PC-9 (cell line): ENCODE results near the gene SORT1. TPM values are rescaled to one million over a fixed set of nuclear protein-coding genes. Genes with fewer than 3 reads are reported as not detected.

Experiments used
- BruUV-seq: library from RNA; stranded (reverse); fragments of 400-500 nt; replicated peaks from 2 replicates; lab custom pipeline; 2021; lab: Mats Ljungman, UMichigan
- CTCF ChIA-PET: fragments of 300-600 bp; sonication (Branson Sonifier 250); formaldehyde crosslinking; loops from one replicate; lab custom pipeline; 2022; ENCODE audit warnings: antibody characterized with exemption; lab: Charles Lee
- POLR2A ChIA-PET: fragments of 300-600 bp; sonication (Branson Sonifier 250); formaldehyde crosslinking; loops from one replicate; lab custom pipeline; 2022; ENCODE audit warnings: antibody characterized with exemption; ENCODE audit not compliant: unreplicated experiment; lab: Charles Lee
- DNase-seq, 2 experiments: peaks; one replicate each; pipeline versions ENCODE4 v3.0.0 to v3.0.0-alpha.2; 2015 to 2022; ENCODE audit warnings: mixed read lengths in 1 of 2
- H2AFZ ChIP-seq: fragments of 200-600 bp; sonication (generic); 2 replicates; pipeline ENCODE4 v1.8.1; 2017; ENCODE audit warnings: antibody characterized with exemption
- H3F3A ChIP-seq: fragments of 200-600 bp; sonication (generic); 2 replicates; pipeline ENCODE4 v1.8.1; 2017; ENCODE audit warnings: antibody characterized with exemption, mild to moderate bottlenecking, low read depth; ENCODE audit not compliant: insufficient read depth
- H3K27ac ChIP-seq: fragments of 200-600 bp; sonication (generic); 2 replicates; pipeline ENCODE4 v1.6.1; 2016; ENCODE audit warnings: mixed run types
- H3K27me3 ChIP-seq: fragments of 200-600 bp; sonication (generic); 2 replicates; pipeline ENCODE4 v1.6.1; 2016; ENCODE audit warnings: low read depth, mixed run types; ENCODE audit not compliant: insufficient read depth
- H3K36me3 ChIP-seq: fragments of 200-600 bp; sonication (generic); 2 replicates; pipeline ENCODE4 v1.6.1; 2016; ENCODE audit warnings: low read depth, mixed run types
- H3K4me1 ChIP-seq: fragments of 200-600 bp; sonication (generic); replicated peaks from 2 replicates; pipeline ENCODE4 v1.6.1; 2016; ENCODE audit warnings: mixed run types; ENCODE audit not compliant: insufficient read depth
- H3K4me2 ChIP-seq: fragments of 200-600 bp; sonication (generic); 2 replicates; pipeline ENCODE4 v1.6.1; 2017; ENCODE audit warnings: mixed run types
- H3K4me3 ChIP-seq: fragments of 200-600 bp; sonication (generic); 2 replicates; pipeline ENCODE4 v1.6.1; 2016; ENCODE audit warnings: mixed run types
- H3K79me2 ChIP-seq: fragments of 200-600 bp; sonication (generic); 2 replicates; pipeline ENCODE4 v1.6.1; 2017; ENCODE audit warnings: low read depth, mixed run types
- H3K9me2 ChIP-seq: fragments of 200-600 bp; sonication (generic); 2 replicates; pipeline ENCODE4 v1.8.1; 2017; ENCODE audit warnings: mild to moderate bottlenecking; ENCODE audit not compliant: insufficient read depth
- H3K9me3 ChIP-seq: fragments of 200-600 bp; sonication (generic); 2 replicates; pipeline ENCODE4 v1.8.1; 2016; ENCODE audit warnings: low read depth; ENCODE audit not compliant: insufficient read depth
- H4K20me1 ChIP-seq: fragments of 200-600 bp; sonication (generic); 2 replicates; pipeline ENCODE4 v1.8.1; 2017; ENCODE audit not compliant: insufficient read depth
- EZH2 ChIP-seq: fragments of 200-600 bp; sonication (generic); IDR thresholded peaks from 2 replicates; pipeline ENCODE4 v1.8.0; 2017; ENCODE audit warnings: antibody characterized with exemption, low read depth
- intact Hi-C: fragments of 100-400 bp; cut with micrococcal nuclease; formaldehyde crosslinking; loops from one replicate; pipeline ENCODE4 v1.10.0; 2022; ENCODE audit not compliant: unreplicated experiment
- total RNA-seq: library from RNA; stranded (reverse); gene quantifications from 2 replicates; pipeline ENCODE4 v1.2.3, GENCODE V29; 2021
- TF ChIP-seq, protein P1 (sequence below): fragments of 200-600 bp; sonication (generic); conservative IDR thresholded peaks from 2 replicates; pipeline ENCODE4 v1.6.1; 2017; ENCODE audit warnings: mixed run types, antibody characterized with exemption, mild to moderate bottlenecking, moderate library complexity

SORT1 gene
- total RNA-seq, 1 experiment from 2014 or later, result 25.7 TPM

GRCh38 chr1:109368464-109368863, 29.3 kb downstream of the SORT1 start:
- intact Hi-C loops, result no loop called here
- ChIA-PET CTCF (no interaction called here), POLR2A (no interaction called here)
- Histone ChIP-seq H3K27ac (no peak overlapping the region), H3K27me3 (no peaks in the 10 kb centered on the region), H2AFZ (no peak overlapping the region), H3F3A (peaks cover 25% of the 10 kb centered on the region), H3K4me3 (no peak overlapping the region), H3K36me3 (0 out of 2 replicates have a peak, but pooled peaks cover 4% of the 10 kb centered on the region), H3K4me1 (peaks cover 22% of the 10 kb centered on the region), H3K9me2 (no peaks in the 10 kb centered on the region), H3K4me2 (no peak overlapping the region), H3K79me2 (0 out of 2 replicates have a peak, but pooled peaks cover 5% of the 10 kb centered on the region), H4K20me1 (no peaks in the 10 kb centered on the region), H3K9me3 (no peaks in the 10 kb centered on the region)
- no peak for DNase-seq
- BruUV-seq, result no TSS peak
- no peak for TF ChIP-seq EZH2
- TF ChIP-seq, protein P1, sequence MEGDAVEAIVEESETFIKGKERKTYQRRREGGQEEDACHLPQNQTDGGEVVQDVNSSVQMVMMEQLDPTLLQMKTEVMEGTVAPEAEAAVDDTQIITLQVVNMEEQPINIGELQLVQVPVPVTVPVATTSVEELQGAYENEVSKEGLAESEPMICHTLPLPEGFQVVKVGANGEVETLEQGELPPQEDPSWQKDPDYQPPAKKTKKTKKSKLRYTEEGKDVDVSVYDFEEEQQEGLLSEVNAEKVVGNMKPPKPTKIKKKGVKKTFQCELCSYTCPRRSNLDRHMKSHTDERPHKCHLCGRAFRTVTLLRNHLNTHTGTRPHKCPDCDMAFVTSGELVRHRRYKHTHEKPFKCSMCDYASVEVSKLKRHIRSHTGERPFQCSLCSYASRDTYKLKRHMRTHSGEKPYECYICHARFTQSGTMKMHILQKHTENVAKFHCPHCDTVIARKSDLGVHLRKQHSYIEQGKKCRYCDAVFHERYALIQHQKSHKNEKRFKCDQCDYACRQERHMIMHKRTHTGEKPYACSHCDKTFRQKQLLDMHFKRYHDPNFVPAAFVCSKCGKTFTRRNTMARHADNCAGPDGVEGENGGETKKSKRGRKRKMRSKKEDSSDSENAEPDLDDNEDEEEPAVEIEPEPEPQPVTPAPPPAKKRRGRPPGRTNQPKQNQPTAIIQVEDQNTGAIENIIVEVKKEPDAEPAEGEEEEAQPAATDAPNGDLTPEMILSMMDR, result no peak

DNA sequence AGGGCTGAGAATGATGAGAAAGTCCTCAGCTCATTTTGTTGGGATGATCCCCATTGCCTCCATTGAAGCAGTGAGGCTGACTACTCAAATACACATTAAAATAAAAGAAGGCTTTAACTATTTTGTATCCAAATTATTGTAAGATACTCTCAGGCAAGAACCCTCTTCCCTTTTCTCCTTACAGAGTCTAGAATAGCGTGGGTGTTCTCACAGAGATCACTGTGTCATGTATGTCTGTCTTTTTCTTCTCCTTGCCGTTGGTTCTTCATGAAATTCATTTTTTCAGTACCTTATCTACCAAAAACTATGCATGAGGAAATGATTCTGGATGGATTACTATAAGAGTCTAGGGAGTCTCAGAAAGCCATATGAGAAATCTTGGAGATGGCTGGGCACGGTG, 30.1 kb downstream of the SORT1 start:
- intact Hi-C loops, result no loop called here
- Histone ChIP-seq H3K4me1 (peaks cover 22% of the 10 kb centered on the region), H3K36me3 (0 out of 2 replicates have a peak, but pooled peaks cover 4% of the 10 kb centered on the region), H3K27ac (no peak overlapping the region), H3K4me2 (no peak overlapping the region), H3F3A (peaks cover 25% of the 10 kb centered on the region), H3K79me2 (no peaks in the 10 kb centered on the region), H4K20me1 (no peaks in the 10 kb centered on the region), H3K9me3 (no peaks in the 10 kb centered on the region), H3K9me2 (no peaks in the 10 kb centered on the region), H3K4me3 (no peak overlapping the region), H3K27me3 (no peaks in the 10 kb centered on the region), H2AFZ (no peak overlapping the region)
- BruUV-seq, result no TSS peak
- ChIA-PET CTCF (no interaction called here), POLR2A (no interaction called here)
- DNase-seq, result no peak
- TF ChIP-seq, protein P1, result no peak
- no peak for TF ChIP-seq EZH2

DNA sequence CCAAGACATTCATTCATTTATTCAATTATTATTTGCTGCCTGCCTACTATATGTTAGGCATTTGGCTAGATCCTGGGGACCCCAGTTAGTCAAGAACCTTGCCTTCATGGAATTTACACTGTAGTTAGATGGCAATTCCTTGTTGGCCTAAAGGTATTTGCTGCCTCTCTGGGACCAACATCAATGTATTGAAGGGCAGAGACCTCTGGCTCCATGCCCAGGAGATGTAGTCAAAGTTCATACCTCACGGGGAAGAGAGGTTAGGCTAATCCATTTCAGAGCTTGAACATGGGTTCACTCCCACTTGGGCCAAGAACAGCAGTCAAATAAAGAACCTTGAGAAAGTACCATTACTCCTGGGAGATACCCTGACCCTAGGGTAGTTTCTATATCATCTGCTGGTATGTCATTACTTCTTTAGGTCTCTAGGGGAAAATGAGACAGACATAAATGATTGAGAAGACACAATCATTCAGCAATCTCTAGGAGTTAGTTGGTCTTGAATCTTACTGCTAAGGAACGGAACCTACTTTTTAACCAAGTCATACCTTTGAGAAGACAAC, 32.0 kb downstream of the SORT1 start:
- Histone ChIP-seq H4K20me1 (no peaks in the 10 kb centered on the region), H2AFZ (no peak overlapping the region)
- POLR2A ChIA-PET, result no interaction called here

More for the DNA sequence above, 32.0 kb downstream of the SORT1 start:
- CTCF ChIA-PET, result no interaction called here
- no peak overlapping the region for H3K27ac ChIP-seq
- no TSS peak for BruUV-seq
- peak in 1 of 2 experiments; percentile 30 for DNase-seq
- intact Hi-C loops, result no loop called here
- TF ChIP-seq, protein P1, result no peak
- no peak for TF ChIP-seq EZH2
- H3K4me2 ChIP-seq, result no peak overlapping the region
- no peaks in the 10 kb centered on the region for H3K27me3 ChIP-seq
- H3K4me1 ChIP-seq, result peaks cover 8% of the 10 kb centered on the region
- peaks cover 9% of the 10 kb centered on the region for H3F3A ChIP-seq
- no peaks in the 10 kb centered on the region for H3K79me2 ChIP-seq
- H3K9me2 ChIP-seq, result no peaks in the 10 kb centered on the region
- H3K36me3 ChIP-seq, result 0 out of 2 replicates have a peak, but pooled peaks cover 4% of the 10 kb centered on the region
- no peak overlapping the region for H3K4me3 ChIP-seq
- no peaks in the 10 kb centered on the region for H3K9me3 ChIP-seq
